Measurements from ENCODE around the gene DNAH3. TPM values are rescaled to one million over a fixed set of nuclear protein-coding genes. Genes with fewer than 3 reads are reported as not detected.

Gene DNAH3
- total and polyA plus RNA-seq, 2 of the 13 experiments (the other 11 are each of a cell fraction or from before 2014, with no cell fraction given), result 0.07 to 0.08 TPM

DNA sequence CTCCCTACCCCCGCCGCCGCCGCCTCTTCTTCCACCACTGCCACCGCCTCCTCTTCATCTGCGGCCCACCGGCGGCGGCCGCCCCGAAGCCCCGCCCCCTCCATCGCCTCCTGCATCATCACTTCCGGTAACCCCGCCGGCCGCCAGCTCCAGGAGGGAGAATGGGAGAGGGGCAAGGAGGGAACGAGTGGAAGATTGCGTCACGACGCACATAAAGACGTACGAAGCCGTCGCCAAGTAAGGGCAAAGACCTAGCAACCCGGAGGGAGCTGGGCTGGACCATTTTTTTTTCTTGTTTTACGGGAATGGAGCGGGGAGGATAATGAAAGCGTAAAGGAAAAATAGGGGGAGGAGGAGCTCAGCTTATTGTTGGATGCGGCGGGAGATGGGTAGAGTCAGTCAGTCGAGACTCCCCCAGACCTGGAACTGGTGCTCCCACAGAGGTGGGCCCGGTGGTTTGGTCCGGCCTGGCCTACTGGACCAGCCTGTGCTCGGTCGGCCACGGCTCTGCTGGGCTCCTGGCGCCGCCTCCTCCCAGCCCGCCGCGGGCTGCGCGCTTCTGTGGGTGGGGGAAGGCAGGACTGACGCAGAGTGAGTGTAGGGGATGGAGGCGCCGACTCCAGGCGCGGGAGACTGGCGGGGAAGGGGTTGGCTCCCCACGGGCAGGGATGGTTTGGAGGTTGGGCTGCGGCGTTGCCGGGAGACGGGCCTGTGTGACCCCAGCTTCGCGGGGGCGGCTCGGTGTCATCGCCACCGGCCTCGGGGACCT, 250.2 kb downstream of the DNAH3 start, which contains the start of the genes DCUN1D3 and LYRM1 (continued):
- TF ChIP-seq, protein P1, sequence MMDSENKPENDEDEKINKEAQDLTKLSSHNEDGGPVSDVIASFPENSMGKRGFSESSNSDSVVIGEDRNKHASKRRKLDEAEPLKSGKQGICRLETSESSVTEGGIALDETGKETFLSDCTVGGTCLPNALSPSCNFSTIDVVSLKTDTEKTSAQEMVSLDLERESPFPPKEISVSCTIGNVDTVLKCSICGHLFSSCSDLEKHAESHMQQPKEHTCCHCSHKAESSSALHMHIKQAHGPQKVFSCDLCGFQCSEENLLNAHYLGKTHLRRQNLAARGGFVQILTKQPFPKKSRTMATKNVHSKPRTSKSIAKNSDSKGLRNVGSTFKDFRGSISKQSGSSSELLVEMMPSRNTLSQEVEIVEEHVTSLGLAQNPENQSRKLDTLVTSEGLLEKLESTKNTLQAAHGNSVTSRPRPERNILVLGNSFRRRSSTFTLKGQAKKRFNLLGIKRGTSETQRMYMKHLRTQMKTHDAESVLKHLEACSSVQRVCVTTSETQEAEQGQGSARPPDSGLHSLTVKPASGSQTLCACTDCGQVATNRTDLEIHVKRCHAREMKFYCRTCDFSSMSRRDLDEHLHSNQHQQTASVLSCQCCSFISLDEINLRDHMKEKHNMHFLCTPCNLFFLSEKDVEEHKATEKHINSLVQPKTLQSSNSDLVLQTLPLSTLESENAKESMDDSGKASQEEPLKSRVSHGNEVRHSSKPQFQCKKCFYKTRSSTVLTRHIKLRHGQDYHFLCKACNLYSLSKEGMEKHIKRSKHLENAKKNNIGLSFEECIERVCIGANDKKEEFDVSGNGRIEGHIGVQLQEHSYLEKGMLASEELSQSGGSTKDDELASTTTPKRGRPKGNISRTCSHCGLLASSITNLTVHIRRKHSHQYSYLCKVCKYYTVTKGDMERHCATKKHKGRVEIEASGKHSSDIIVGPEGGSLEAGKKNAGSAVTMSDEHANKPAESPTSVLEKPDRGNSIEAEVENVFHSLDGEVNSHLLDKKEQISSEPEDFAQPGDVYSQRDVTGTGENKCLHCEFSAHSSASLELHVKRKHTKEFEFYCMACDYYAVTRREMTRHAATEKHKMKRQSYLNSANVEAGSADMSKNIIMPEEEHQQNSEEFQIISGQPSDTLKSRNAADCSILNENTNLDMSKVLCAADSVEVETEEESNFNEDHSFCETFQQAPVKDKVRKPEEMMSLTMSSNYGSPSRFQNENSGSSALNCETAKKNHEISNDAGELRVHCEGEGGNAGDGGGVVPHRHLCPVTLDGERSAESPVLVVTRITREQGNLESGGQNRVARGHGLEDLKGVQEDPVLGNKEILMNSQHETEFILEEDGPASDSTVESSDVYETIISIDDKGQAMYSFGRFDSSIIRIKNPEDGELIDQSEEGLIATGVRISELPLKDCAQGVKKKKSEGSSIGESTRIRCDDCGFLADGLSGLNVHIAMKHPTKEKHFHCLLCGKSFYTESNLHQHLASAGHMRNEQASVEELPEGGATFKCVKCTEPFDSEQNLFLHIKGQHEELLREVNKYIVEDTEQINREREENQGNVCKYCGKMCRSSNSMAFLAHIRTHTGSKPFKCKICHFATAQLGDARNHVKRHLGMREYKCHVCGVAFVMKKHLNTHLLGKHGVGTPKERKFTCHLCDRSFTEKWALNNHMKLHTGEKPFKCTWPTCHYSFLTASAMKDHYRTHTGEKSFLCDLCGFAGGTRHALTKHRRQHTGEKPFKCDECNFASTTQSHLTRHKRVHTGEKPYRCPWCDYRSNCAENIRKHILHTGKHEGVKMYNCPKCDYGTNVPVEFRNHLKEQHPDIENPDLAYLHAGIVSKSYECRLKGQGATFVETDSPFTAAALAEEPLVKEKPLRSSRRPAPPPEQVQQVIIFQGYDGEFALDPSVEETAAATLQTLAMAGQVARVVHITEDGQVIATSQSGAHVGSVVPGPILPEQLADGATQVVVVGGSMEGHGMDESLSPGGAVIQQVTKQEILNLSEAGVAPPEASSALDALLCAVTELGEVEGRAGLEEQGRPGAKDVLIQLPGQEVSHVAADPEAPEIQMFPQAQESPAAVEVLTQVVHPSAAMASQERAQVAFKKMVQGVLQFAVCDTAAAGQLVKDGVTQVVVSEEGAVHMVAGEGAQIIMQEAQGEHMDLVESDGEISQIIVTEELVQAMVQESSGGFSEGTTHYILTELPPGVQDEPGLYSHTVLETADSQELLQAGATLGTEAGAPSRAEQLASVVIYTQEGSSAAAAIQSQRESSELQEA (CRISPR knock-in tag; IDR thresholded peaks at IDR 0.05; ENCODE audit: not compliant biosample characterization), result peak; percentile 70
- TF ChIP-seq ZNF446 (CRISPR knock-in tag; IDR thresholded peaks at IDR 0.05), result peak; percentile 96; the same call in 1 of the 2 replicates
- 0 out of 2 replicates have a peak, but pooled peaks have one; percentile 8 for TF ChIP-seq PITX1 (CRISPR knock-in tag; IDR thresholded peaks at IDR 0.05)
- no peak for TF ChIP-seq SUZ12 (IDR thresholded peaks at IDR 0.05; ENCODE audit: low read depth, low read length)
- no peak; the same call in 1 of the 2 replicates for TF ChIP-seq MIXL1 (CRISPR knock-in tag; IDR thresholded peaks at IDR 0.05)
- TF ChIP-seq AGO1 (IDR thresholded peaks at IDR 0.05; ENCODE audit: low read depth, low read length, poor library complexity, severe bottlenecking), result peak; percentile 88
- TF ChIP-seq MEF2D (CRISPR knock-in tag; IDR thresholded peaks at IDR 0.05), result peak; percentile 83
- TF ChIP-seq ZNF709 (CRISPR knock-in tag; IDR thresholded peaks at IDR 0.05), result peak; percentile 93
- no peak for TF ChIP-seq TCF7L2 (IDR thresholded peaks at IDR 0.05; ENCODE audit: low read depth, low read length)
- TF ChIP-seq, protein P2, sequence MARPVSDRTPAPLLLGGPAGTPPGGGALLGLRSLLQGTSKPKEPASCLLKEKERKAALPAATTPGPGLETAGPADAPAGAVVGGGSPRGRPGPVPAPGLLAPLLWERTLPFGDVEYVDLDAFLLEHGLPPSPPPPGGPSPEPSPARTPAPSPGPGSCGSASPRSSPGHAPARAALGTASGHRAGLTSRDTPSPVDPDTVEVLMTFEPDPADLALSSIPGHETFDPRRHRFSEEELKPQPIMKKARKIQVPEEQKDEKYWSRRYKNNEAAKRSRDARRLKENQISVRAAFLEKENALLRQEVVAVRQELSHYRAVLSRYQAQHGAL (CRISPR knock-in tag; IDR thresholded peaks at IDR 0.05; ENCODE audit: not compliant biosample characterization), result no peak
- TF ChIP-seq PHF8 (CRISPR knock-in tag; IDR thresholded peaks at IDR 0.05), result peak; percentile 98
- TF ChIP-seq CENPT (CRISPR knock-in tag; IDR thresholded peaks at IDR 0.05; ENCODE audit: low read depth), result no peak
- TF ChIP-seq SRSF1 (optimal IDR thresholded peaks at IDR 0.05; ENCODE audit: low read depth, low read length), result peak; percentile 92
- no peak for TF ChIP-seq ZKSCAN8 (CRISPR knock-in tag; IDR thresholded peaks at IDR 0.05; ENCODE audit: borderline replicate concordance)
- no peak for TF ChIP-seq BORCS8-MEF2B (CRISPR knock-in tag; IDR thresholded peaks at IDR 0.05)
- TF ChIP-seq ZNF430 (CRISPR knock-in tag; IDR thresholded peaks at IDR 0.05), result 0 out of 2 replicates have a peak, but pooled peaks have one; percentile 27
- TF ChIP-seq FIP1L1 (IDR thresholded peaks at IDR 0.05; ENCODE audit: borderline replicate concordance, insufficient read depth, low read depth, low read length), result no peak; the same call in 1 of the 2 replicates
- TF ChIP-seq IRF2 (CRISPR knock-in tag; IDR thresholded peaks at IDR 0.05), result peak; percentile 72; the same call in 1 of the 2 replicates
- TF ChIP-seq ELF1 (CRISPR knock-in tag; IDR thresholded peaks at IDR 0.05), result peak; percentile 93
- TF ChIP-seq HNRNPLL (IDR thresholded peaks at IDR 0.05; ENCODE audit: low read depth, low read length, poor library complexity, severe bottlenecking), result peak; percentile 96

Measured in HepG2 (cell line).